ENCODE results near the gene IFIT5.
A peak's percentile ranks its signal among the peaks of the same experiment; 100 is the strongest.
"Not testable (repeated sequence)": the region's sequence is repeated elsewhere in the genome, so short reads cannot be mapped to it uniquely, and the experiment has no call there.

The IFIT5 gene

GRCh38 chr10:89414146-89414878 is at the start of gene IFIT5:
Gene IFIT5 (plus strand): TSS chr10:89414568. CDS start chr10:89414799, 231 bp downstream.
- DNase-seq, result peak; percentile 87

DNA sequence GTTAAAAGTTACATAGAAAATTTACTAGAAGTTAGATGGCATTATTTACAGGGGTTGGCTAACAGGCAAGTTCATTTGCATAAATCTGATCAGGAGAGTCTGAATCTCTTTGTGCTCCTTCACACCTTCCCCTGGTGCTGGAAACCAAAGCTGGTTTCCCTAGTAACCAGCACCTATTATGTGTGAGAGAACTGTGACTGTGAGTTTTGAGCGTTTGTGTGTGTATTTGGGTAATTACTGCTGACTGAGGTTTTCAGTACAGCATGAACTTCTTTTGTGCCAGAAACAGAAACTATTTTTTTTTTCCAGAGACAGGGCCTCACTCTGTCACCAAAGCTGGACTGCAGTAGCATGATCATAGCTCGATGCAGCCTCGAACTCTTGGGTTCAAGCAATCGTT is 46.8 kb upstream of the IFIT5 start:
- no peak for DNase-seq

DNA sequence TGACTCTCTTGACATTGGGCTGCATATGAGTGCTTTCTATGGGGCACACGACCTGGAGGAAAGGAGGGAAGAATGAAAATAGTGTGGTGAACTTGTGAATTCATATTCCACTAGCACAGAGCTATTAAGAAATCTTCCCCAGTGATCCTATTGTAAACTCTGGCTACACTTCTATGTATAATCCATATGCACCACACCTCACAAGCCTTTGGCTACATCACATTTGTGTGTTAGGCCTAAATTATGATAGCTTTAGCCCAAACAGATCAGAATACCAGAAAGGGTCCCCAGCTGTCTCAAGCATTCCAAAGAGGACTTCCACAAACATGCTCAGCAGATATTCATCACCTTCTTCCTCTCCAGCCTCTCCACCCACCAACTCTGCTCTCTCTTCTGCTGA is 46.2 kb upstream of the IFIT5 start:
- DNase-seq, result no peak

- no peak for DNase-seq
Observed at GRCh38 chr10:89369156-89370105, 44.9 kb upstream of the IFIT5 start.

GRCh38 chr10:89371079-89371478 is 43.3 kb upstream of the IFIT5 start:
- no peak for DNase-seq

- DNase-seq, result no peak
Observed at GRCh38 chr10:89371987-89372386, 42.4 kb upstream of the IFIT5 start.

DNA sequence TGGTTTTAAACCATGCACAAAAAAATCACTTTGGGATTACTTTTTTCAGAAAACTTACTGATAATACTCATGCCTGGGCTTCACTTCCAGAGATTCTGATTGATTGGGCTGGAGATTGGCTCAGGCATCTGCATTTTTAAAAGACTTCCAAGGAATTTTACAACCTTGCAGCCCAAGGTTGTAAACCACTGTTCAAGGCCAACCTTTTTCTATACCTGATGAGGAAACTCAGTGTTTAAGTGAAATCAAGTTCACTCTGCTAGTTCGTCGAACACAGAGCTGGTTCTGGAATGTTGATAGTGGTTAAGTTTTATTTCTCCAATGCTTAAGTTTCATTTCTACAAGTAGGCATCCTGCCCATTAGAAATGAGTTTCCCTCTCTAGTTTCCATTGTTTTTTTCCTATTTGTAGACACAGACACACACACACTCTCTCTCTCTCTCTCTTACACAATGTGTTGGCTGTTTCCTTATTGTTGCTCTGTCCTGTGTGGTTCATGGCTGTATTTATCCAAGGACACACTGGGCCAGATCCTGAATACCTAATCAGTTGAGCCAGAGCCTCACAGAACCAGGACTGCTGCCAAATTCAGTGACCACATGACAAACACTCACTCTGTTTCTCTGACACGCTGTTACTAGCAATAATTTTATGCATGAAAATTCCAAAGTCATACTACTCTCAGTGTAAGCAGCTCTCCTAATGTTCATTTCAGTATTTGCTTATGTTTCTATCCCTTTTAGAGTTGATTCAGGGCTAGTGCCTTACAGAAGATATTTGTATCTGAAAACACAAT is 40.3 kb upstream of the IFIT5 start:
- no peak for DNase-seq

DNA sequence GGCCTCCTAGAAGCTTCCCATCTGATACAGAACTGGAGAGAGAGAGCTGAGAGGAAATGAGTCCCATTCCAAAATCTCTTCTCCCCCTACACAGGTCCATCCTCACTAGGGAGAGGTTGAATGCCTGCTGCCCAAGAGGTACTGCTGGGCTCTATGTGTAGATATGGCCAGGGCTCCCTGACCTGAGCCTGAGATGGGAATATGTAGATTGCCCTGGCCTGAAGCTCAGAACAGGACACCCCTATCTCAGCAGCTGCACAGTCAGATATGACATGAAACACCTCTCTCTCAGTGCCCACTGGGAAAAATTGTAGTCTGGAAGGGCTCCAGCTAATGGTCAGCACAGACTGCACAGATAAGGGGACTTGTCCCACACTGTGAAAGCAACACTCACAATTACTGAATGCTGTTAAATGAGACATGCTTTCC is 39.6 kb upstream of the IFIT5 start:
- no peak for DNase-seq

DNA sequence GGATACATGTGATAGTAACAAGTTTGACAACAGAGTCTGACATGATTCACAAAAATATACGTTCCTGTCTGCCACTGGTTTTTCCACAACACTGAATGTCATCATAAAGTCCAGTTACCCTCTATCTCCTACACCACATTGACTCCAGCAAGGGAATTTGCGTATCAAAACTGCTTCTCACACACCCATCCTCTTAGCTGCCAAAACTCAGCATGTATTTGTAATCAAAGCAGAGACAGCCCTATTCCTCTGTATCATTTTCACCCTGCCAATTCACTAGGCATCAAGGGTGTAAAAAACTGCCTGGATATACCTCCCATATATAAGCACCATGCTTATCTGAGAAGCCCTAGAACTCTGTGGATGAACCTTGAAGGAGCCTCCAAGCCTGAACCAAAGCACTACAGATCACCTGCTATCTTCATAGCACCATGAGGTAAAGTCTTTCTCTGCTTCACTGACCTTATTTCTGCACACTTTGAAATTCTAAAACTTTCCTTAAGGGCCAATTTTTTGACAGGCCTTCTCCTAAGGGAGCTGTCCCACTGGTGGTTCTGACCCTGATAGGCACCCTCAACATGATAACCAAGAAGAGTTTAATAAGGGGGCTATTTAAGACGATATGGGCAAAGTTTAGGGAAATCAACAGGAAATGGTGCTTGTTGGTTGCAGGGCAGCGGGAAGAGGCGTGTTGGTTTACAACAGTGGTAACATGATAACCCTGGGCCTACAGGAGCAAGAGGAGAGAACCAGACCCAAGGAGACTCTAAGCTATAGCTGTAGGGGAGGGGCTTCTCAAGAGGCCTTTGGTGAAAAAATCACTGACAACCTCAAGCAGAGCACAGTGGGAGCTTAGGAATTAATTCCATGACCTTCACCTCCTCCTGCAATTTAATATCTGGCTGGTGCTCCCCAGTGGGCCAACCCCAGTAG is 36.4 kb upstream of the IFIT5 start, which contains the start of gene IFIT1B:
TSS of gene IFIT1B (plus strand) at position 352 of the 933 bp plus-strand sequence. CDS start at position 432, 80 bp downstream.
- DNase-seq, result no peak

DNA sequence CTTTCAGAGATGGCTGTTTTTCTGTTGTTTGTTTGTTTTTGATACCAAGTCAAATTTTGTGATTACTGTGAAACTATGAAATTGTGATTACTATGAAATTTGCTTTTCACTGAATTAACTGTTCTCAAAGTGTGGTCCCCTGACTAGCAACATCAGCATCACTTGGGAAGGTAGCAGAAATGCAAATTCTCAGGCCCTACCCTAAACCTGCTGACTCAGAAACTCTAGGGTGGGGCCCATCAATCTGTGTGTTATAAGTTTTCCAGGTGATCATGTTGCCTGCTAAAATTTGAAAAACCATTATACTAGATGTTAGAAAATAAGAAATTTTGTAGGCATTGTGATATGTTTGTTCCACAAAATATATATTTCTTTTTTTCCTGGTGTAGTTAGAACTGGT is 35.3 kb upstream of the IFIT5 start:
- no peak for DNase-seq

GRCh38 chr10:89382757-89383156 is 31.6 kb upstream of the IFIT5 start:
- DNase-seq, result no peak

GRCh38 chr10:89384474-89385340 is 29.7 kb upstream of the IFIT5 start:
- no peak for DNase-seq

GRCh38 chr10:89388806-89389205 is 25.6 kb upstream of the IFIT5 start:
- no peak for DNase-seq

DNA sequence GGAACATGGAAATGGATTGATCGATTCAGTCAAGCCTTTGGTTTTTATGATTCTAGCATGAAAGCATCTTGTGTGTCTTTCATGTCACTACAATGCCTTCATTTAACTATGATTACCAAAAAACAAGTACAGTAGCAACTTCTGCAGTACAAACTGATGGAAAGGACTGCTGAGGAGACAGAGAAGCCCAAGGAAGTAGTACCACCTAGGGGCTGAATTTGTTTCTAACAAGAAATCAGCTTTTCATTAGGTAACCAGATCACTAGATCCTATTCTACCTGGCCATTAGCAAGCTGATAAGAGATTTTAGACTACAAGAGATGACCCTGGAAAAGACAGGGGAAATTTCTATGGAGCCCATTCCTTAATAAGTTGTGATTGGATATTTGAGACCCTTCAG is 25.1 kb upstream of the IFIT5 start:
- DNase-seq, result no peak

DNA sequence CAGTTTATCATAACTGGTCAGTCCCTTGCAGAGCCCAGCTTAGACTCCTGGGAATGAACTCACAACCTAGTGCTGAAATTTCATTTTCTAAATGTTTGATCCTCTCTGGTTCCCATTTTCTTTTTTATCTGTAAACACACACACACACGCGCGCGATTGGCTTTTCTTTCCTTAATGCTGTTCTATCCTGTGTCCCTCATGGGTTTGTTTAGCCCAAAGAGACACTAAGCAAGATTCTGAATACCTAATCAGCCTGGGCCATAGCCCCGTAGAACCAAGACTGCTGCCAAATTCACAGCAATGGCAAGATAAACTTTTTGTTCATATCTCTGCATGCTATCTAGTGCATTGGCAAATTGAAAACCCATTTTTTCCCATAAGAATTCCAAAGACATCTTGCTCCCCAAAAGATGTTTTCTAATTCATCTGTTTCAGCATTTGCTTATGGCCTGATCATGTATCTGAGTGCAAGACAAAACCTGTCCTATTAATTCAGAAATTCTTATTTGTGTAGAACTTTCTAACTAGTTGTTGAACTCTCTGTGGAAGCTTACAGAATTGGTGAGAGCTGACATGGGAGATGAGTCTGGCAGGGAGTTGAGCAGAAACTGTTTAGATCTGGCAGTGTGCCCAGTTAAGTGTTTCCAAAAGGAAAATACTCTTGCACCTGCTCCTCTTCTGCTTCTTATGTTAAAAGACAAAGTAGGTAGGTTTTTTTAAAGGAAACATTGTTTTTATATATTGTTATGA is 23.7 kb upstream of the IFIT5 start:
- no peak for DNase-seq

DNA sequence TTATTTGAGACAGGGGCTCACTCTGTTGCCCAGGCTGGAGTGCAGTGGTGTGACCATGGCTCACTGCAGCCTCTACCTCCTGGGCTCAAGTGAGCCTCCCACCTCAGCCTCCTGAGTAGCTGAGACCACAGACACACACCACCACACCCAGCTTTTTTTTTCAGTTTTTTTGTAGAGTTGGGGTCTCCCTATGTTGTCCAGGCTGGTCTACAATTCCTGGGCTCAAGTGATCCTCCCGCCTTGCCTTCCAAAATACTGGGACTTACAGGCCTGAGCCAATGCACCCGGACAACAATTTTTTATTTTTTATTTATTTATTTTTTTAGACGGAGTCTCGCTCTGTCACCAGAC is 23.2 kb upstream of the IFIT5 start:
- not testable (repeated sequence) for DNase-seq

DNA sequence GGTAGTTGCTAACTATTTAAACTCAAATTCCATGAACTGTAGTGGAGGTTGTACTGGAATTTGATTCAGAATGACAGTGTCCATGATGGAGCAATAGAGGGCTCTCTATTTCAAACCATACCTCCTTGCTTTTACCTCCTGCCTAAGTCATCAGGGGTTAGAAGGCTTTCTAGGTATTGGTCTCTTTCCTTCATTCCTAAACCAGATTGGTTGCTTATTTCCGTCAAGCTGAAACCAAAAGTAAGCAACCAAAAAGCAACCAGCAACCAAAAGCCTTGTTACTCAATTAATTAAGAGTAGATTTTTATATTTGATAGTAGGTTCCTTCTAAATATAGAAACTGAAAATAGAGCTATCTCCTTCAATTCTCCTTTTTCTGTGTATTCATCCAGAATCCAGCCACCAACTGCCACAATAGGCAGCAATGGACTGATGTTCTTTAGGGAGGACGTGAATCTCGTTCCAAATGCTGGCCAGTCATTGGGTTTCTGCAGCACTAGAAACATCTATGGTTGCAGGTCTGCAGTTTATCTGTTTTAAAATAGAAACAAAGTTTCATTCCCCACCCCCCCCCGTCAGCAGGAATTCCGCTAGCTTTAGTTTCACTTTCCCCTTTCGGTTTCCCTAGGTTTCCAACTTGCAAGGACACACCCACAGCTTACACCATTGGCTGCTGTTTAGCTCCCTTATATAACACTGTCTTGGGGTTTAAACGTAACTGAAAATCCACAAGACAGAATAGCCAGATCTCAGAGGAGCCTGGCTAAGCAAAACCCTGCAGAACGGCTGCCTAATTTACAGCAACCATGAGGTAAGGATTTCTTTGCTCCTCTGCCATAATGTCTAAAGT is 22.2 kb upstream of the IFIT5 start, which contains the start of gene IFIT1:
TSS of gene IFIT1 (plus strand) at position 717 of the 850 bp plus-strand sequence. CDS start at position 807, 90 bp downstream.
- peak; percentile 73 for DNase-seq

GRCh38 chr10:89392974-89393373 is 21.4 kb upstream of the IFIT5 start:
- DNase-seq, result no peak

DNA sequence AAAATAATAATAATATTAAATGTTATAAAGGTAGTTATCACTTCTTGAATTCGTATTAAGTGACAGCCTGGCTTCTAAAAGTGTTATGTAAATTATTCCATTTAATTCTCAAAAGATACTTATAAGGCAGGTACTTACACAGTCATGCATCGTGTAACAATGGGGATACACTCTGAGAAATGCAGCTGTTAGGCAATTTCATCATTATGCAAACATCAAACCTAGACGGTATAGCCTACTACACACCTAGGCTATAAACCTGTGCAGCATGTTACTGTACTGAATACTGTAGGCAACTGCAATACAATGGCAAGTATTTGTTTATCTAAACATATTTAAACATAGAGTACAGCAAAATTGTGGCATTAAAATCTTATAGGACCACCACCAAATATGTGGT is 20.5 kb upstream of the IFIT5 start:
- DNase-seq, result no peak
